Stimulated activated CD8-positive, alpha-beta memory T cell treated with anti-CD3 and anti-CD28 coated beads, Interleukin-12 subunit alpha, Interleukin-12 subunit beta, amount 100 ng/mL, for 4 hours (primary cell): ENCODE results near the gene KLRK1.
"Not testable (repeated sequence)": the region's sequence is repeated elsewhere in the genome, so short reads cannot be mapped to it uniquely, and the experiment has no call there.

ENCODE experiments used
- DNase-seq: peaks from one replicate; pipeline ENCODE4 v3.0.0-alpha.2; 2020; ENCODE audit warnings: low read depth

KLRK1 gene

GRCh38 chr12:10388624-10389413 is 1.0 kb downstream of the KLRK1 start:
- DNase-seq = no peak

GRCh38 chr12:10387498-10387897 is 2.3 kb downstream of the KLRK1 start:
- DNase-seq = not testable (repeated sequence)

DNA sequence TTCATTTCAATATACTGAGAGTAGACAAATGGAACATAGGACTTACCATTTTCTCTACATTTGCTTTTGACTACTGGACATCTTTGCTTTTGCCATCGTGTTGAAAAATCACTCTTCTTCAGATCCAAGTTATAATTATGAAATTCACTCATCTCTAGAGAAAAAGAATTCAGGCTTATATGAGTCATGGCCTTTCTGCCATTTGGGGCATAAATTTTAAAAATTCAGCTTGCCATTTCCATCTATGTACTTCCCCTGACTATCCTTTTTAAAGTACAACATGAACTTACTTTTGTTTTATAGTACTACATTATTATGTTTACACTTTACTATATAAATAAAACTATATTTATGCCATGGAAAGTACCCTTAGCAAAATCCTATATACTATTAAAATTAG is 3.0 kb downstream of the KLRK1 start:
- DNase-seq = no peak

DNA sequence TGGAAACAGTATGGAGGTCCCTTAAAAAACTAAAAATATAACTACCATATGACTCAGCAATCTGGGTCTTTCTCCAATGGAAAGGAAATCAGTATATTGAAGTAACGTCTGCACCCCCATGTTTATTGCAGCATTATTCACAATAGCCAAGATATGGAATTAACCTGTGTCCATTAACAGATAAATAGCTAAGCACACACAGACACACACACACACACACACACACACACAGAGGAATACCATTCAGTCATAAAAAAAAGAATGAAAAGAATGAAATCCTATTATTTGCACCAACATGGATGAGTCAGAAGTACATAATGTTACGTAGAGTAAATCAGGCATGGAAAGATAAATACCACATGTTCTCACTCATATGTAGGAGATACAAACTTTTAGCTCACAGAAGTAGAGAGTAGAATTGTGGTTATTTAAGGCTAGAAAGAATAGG is 4.7 kb downstream of the KLRK1 start:
- no peak for DNase-seq

- no peak for DNase-seq
Observed at GRCh38 chr12:10384191-10384590, 5.7 kb downstream of the KLRK1 start.

DNA sequence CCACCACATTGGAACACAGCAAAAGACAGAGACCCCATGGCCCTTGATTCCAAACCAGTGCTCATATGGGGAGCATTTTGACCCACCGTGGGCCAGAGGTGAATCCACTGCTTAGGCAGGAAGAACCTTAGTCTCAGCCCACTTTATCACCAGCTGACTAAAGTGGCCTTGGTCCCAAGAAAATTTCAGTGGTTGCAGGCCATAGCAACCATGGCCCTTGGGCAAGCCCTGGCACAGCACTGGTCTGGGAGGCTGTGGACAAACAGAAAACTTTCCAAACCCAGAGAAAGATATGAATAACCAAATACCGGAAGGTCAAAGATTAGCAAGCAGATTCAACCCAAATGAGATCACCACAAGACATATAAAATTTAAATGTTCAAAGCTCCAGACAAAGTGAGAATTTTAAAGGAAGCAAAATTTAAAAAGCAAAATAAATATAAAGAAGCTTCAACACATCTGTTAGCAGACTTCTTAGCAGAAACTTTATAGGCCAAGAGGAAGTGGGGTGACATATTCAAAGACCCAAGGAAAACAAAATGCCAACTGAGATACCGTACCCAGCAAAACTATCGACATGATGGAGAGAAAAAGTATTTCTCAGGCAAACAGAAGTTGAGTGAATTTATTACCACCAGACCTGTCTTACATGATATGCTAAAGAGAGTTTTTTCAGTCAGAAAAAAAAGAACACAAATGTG is 7.8 kb downstream of the KLRK1 start:
- DNase-seq = no peak

GRCh38 chr12:10378737-10379136 is 11.1 kb downstream of the KLRK1 start:
- not testable (repeated sequence) for DNase-seq

DNA sequence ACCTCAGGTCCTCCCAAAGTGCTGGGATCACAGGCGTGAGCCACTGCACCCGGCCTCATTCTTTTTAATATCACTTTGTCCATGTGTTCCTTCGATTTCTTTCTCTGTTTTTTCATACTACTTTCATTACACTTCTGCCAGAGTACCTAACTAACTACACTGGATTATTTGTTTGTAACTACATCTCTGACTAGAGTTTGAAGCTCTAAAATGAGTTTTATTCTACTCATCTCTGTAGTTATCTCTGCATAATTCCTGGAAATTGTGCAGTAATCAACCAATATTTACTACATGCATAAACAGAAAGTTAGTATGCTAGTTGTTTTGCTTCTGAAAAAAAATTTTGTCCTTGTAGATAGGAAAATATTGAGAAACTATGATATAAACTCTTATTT is 15.2 kb downstream of the KLRK1 start:
- DNase-seq = no peak

- no peak for DNase-seq
Observed at GRCh38 chr12:10372559-10372958, 17.3 kb downstream of the KLRK1 start.

GRCh38 chr12:10371893-10372535 is 17.8 kb downstream of the KLRK1 start:
- not testable (repeated sequence) for DNase-seq

GRCh38 chr12:10369557-10370415 is 20.1 kb downstream of the KLRK1 start:
- no peak for DNase-seq

GRCh38 chr12:10368206-10369171 is 21.4 kb downstream of the KLRK1 start:
- DNase-seq = no peak

DNA sequence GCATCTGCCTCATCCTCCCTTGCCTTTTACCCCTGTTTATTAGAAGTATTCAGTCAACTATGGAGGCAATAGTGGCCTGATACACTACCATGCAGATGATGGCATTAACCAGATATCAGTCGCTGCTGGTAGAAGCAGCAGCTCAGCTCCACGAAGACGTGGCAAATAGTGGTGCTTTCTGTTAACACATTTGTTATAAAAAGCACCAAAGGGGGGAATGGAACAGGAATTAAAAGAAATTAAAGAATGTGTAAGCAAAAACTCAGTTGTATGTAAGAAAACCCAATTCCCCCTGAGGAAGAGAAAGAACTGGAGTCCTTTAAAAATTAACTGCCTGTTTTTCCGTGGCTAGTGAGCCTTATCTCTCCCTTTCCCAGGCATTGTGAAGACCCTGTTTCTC is 22.1 kb downstream of the KLRK1 start:
- not testable (repeated sequence) for DNase-seq

DNA sequence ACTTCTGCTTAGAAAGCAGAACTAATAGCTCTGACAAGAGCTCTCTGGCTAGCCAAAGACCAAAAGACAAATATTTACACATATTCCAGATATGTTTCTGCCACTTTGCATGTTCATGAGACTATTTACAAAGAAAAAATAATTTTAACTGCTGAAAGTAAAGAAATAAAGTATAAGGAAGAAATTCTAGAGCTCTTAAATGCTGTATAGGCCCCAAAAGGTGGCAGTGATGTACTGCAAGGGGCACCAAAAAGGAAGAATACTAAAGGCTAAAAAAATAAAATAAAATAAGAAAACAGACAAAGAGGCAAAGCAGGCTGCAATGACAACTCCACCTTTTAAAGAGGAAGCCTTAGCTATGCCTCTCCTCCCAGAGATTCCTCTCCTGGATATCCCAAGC is 23.0 kb downstream of the KLRK1 start:
- no peak for DNase-seq

GRCh38 chr12:10365696-10366405 is 24.0 kb downstream of the KLRK1 start:
- no peak for DNase-seq

- DNase-seq = no peak
Observed at GRCh38 chr12:10364815-10365622, 24.8 kb downstream of the KLRK1 start.

DNA sequence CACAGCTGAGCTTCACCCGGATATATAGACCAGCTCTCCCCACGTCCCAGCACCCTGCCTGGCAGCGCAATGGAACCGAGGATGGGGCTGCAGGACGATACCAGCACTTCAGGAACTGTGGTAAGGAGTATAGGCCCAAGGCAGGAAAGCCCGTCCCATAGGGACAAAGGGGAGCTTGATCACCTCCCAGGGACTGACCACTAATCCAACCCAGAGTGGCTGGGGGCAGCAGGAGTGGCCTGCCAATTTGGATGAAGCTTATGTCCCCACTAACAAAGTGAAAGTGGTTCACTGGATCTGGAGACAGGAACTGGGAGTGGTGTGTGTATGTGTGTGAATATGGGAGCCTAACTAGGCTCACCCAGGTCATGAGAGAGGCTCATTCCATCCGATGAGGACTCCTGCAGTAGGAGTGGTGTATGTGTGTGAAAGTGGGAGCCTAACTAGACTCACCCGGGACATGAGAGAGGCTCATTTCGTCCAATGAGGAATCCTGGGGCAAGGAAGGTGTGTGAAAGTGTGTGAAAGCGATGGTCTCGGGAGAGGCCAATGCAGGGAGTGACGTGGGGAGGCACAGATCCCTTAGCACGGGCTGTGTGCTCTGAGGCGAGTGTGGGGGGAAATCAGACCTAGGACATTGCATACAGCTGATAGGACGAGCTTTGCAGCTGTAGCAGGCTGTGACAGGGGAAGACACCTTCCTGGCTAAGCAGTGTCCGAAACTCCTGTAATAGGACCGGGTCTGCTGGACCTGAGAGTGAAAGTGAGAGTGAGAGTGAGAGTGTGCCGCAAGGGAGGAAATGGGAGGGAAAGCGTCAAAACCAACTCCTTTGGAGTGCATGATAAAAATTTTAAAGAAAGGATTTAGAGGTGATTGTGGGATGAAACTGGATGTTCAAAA is 25.7 kb downstream of the KLRK1 start:
- no peak for DNase-seq

GRCh38 chr12:10363658-10363913 is 26.3 kb downstream of the KLRK1 start:
- no peak for DNase-seq
